H1 (cell line): Measurements from ENCODE around the gene WWC2. TPM values are rescaled to one million over a fixed set of nuclear protein-coding genes. Genes with fewer than 3 reads are reported as not detected.
A peak's percentile ranks its signal among the peaks of the same experiment; 100 is the strongest.

Experiments
- CTCF ChIA-PET: fragments of 300-600 bp; sonication (Branson Sonifier 250); formaldehyde crosslinking; loops from one replicate; lab custom pipeline; 2021; ENCODE audit not compliant: partially characterized antibody; lab: Charles Lee
- POLR2A ChIA-PET: fragments of 300-600 bp; sonication (Branson Sonifier 250); formaldehyde crosslinking; loops from one replicate; lab custom pipeline; 2021; ENCODE audit warnings: inconsistent platforms; ENCODE audit not compliant: partially characterized antibody; lab: Charles Lee
- DNase-seq, 2 experiments: peaks; one replicate each; pipeline versions ENCODE4 v3.0.0 to v3.0.0-alpha.2; 2010 to 2022; ENCODE audit warnings: low spot score in 2 of 2, low read depth in 1 of 2, mixed read lengths in 1 of 2
- FAIRE-seq: peaks from 2 replicates; lab custom pipeline; 2011; peaks lifted over from hg19 to GRCh38; lab: Jason Lieb, UNC
- H2AFZ ChIP-seq: 2 replicates; pipeline ENCODE4 v1.8.1; 2012; ENCODE audit warnings: low read length, inconsistent platforms
- H2AK5ac ChIP-seq: 2 replicates; pipeline ENCODE4 v1.6.1; 2013; ENCODE audit warnings: low read depth, low read length
- H2BK120ac ChIP-seq: replicated peaks from 2 replicates; pipeline ENCODE3; 2013; ENCODE audit warnings: low read depth, low read length, inconsistent platforms
- H2BK12ac ChIP-seq: 2 replicates; pipeline ENCODE4 v1.6.1; 2013; ENCODE audit warnings: low read depth, low read length
- H2BK15ac ChIP-seq: 2 replicates; pipeline ENCODE4 v1.6.1; 2013; ENCODE audit warnings: low read length
- H2BK20ac ChIP-seq: 2 replicates; pipeline ENCODE4 v1.6.1; 2013; ENCODE audit warnings: low read length
- H2BK5ac ChIP-seq: 2 replicates; pipeline ENCODE4 v1.6.1; 2013; ENCODE audit warnings: low read depth, low read length
- H3K14ac ChIP-seq: 2 replicates; pipeline ENCODE4 v1.6.1; 2013; ENCODE audit warnings: inconsistent platforms; ENCODE audit not compliant: insufficient read length
- H3K18ac ChIP-seq: 2 replicates; pipeline ENCODE4 v1.6.1; 2013; ENCODE audit warnings: low read length; ENCODE audit errors: extremely low read depth
- H3K23ac ChIP-seq: 2 replicates; pipeline ENCODE4 v1.6.1; 2013; ENCODE audit warnings: inconsistent platforms; ENCODE audit not compliant: insufficient read length
- H3K23me2 ChIP-seq: 2 replicates; pipeline ENCODE4 v1.6.1; 2013; ENCODE audit warnings: low read depth, low read length
- H3K27ac ChIP-seq: 2 replicates; pipeline ENCODE4 v1.6.1; 2011; ENCODE audit warnings: low read depth, low read length, inconsistent platforms
- H3K27me3 ChIP-seq, 4 experiments: replicated peaks in 1 of 4; 1 replicate in 1 of 4; 2 replicates in 3 of 4; pipeline versions ENCODE4 v1.6.1 to v1.8.1; 2011 to 2013; ENCODE audit warnings: low read length in 3 of 4, mild to moderate bottlenecking in 3 of 4, inconsistent platforms in 2 of 4, mixed read lengths in 2 of 4, moderate library complexity in 1 of 4; ENCODE audit not compliant: control insufficient read depth in 3 of 4, insufficient read depth in 3 of 4; ENCODE audit errors: extremely low read depth in 1 of 4
- H3K36me3 ChIP-seq, 4 experiments: 2 replicates each; pipeline versions ENCODE4 v1.6.1 to v1.8.1; 2011 to 2013; ENCODE audit warnings: mild to moderate bottlenecking in 4 of 4, low read length in 3 of 4, moderate library complexity in 2 of 4, control low read depth in 1 of 4, inconsistent platforms in 1 of 4; ENCODE audit not compliant: insufficient read depth in 4 of 4, control insufficient read depth in 2 of 4
- H3K4ac ChIP-seq: replicated peaks from 2 replicates; pipeline ENCODE3; 2013; ENCODE audit warnings: low read length, low read depth, mixed read lengths, inconsistent platforms; ENCODE audit not compliant: insufficient read length
- H3K4me1 ChIP-seq, 4 experiments: replicated peaks in 1 of 4; 1 replicate in 1 of 4; 2 replicates in 3 of 4; pipeline versions ENCODE4 v1.6.1 to v1.8.1; 2011 to 2013; ENCODE audit warnings: low read length in 3 of 4, inconsistent platforms in 2 of 4, mixed read lengths in 1 of 4; ENCODE audit not compliant: insufficient read depth in 4 of 4, control insufficient read depth in 3 of 4
- H3K4me2 ChIP-seq, 2 experiments: 2 replicates each; pipeline versions ENCODE4 v1.6.1 to v1.8.1; 2011 to 2013; ENCODE audit warnings: low read depth in 2 of 2, low read length in 2 of 2, control low read depth in 1 of 2, inconsistent platforms in 1 of 2, mild to moderate bottlenecking in 1 of 2; ENCODE audit not compliant: insufficient read depth in 1 of 2
- H3K4me3 ChIP-seq, 4 experiments: fragments of 200-600, 300-600 bp in 1 of 4; sonication (generic), shearing (Covaris generic), sonication (Bioruptor Twin) in 1 of 4; 2 replicates each; pipeline versions ENCODE4 v1.5.1 to v1.8.1; 2011 to 2016; ENCODE audit warnings: low read length in 4 of 4, low read depth in 3 of 4, control low read depth in 2 of 4, inconsistent platforms in 2 of 4, mild to moderate bottlenecking in 2 of 4, mixed read lengths in 1 of 4, moderate library complexity in 1 of 4; ENCODE audit not compliant: insufficient read depth in 2 of 4; ENCODE audit errors: extremely low read depth in 1 of 4
- H3K56ac ChIP-seq: replicated peaks from 2 replicates; pipeline ENCODE3; 2013; ENCODE audit warnings: low read depth, mild to moderate bottlenecking, mixed read lengths, low read length, inconsistent platforms; ENCODE audit not compliant: insufficient read length
- H3K79me1 ChIP-seq: 2 replicates; pipeline ENCODE4 v1.6.1; 2013; ENCODE audit warnings: low read depth, low read length, control low read depth
- H3K79me2 ChIP-seq, 2 experiments: 2 replicates each; pipeline versions ENCODE4 v1.6.1 to v1.8.1; 2012 to 2013; ENCODE audit warnings: low read length in 2 of 2, mild to moderate bottlenecking in 2 of 2, inconsistent platforms in 1 of 2; ENCODE audit not compliant: insufficient read depth in 2 of 2, control insufficient read depth in 1 of 2
- H3K9ac ChIP-seq, 4 experiments: replicated peaks in 1 of 4; 1 replicate in 1 of 4; 2 replicates in 3 of 4; pipeline versions ENCODE4 v1.6.1 to v1.8.1; 2011 to 2013; ENCODE audit warnings: low read depth in 3 of 4, low read length in 3 of 4, control low read depth in 2 of 4, mild to moderate bottlenecking in 2 of 4, moderate library complexity in 2 of 4, inconsistent platforms in 1 of 4; ENCODE audit errors: extremely low read depth in 1 of 4
- H3K9me3 ChIP-seq, 2 experiments: 2 replicates each; pipeline versions ENCODE4 v1.6.1 to v1.8.1; 2012 to 2013; ENCODE audit warnings: mild to moderate bottlenecking in 2 of 2, moderate library complexity in 2 of 2, control low read depth in 1 of 2, inconsistent platforms in 1 of 2, low read depth in 1 of 2, low read length in 1 of 2, mixed read lengths in 1 of 2; ENCODE audit not compliant: insufficient read depth in 2 of 2
- H4K20me1 ChIP-seq, 2 experiments: replicated peaks in 1 of 2; 2 replicates each; pipeline versions ENCODE3 to v1.8.1; 2011 to 2013; ENCODE audit warnings: inconsistent platforms in 2 of 2, low read length in 2 of 2, mild to moderate bottlenecking in 1 of 2; ENCODE audit not compliant: insufficient read depth in 2 of 2, control insufficient read depth in 1 of 2
- H4K5ac ChIP-seq: 2 replicates; pipeline ENCODE4 v1.6.1; 2013; ENCODE audit warnings: low read length, low read depth, mixed read lengths, inconsistent platforms; ENCODE audit not compliant: insufficient read length
- H4K8ac ChIP-seq: 2 replicates; pipeline ENCODE4 v1.8.0; 2013; ENCODE audit warnings: mild to moderate bottlenecking, moderate library complexity, low read length, inconsistent platforms; ENCODE audit not compliant: insufficient read depth; ENCODE audit errors: extremely low read depth
- H4K91ac ChIP-seq: replicated peaks from 2 replicates; pipeline ENCODE3; 2013; ENCODE audit warnings: low read length, mixed read lengths, inconsistent platforms; ENCODE audit not compliant: insufficient read length
- CBX5 ChIP-seq: fragments of 300-800, 300-1000 bp; sonication (generic); IDR thresholded peaks from 2 replicates; pipeline ENCODE4 v1.7.1; 2016; ENCODE audit warnings: antibody characterized with exemption, low read length, low read depth
- GABPA ChIP-seq: IDR thresholded peaks from 2 replicates; pipeline ENCODE4 v1.6.1; 2011; ENCODE audit warnings: mild to moderate bottlenecking, low read length, moderate library complexity, borderline replicate concordance; ENCODE audit not compliant: insufficient read depth
- NRF1 ChIP-seq: IDR thresholded peaks from 2 replicates; pipeline ENCODE4 v1.6.1; 2011; ENCODE audit warnings: mild to moderate bottlenecking, low read depth, low read length, improper control_type of control experiment
- TCF12 ChIP-seq: IDR thresholded peaks from 2 replicates; pipeline ENCODE4 v1.6.1; 2011; ENCODE audit warnings: low read depth, mild to moderate bottlenecking, low read length
- WGBS, 2 experiments: shearing (Covaris generic) in 1 of 2; methylation state at CpG; one replicate each; pipeline versions ENCODE4 v1.1.6 to v1.1.7; 2013 to 2015; ENCODE audit warnings: low lambda C conversion rate in 2 of 2, mixed read lengths in 2 of 2, inconsistent platforms in 1 of 2, low coverage in 1 of 2, missing lambda C conversion rate in 1 of 2; ENCODE audit not compliant: insufficient replicate concordance in 2 of 2, insufficient coverage in 1 of 2, insufficient read length in 1 of 2; ENCODE audit errors: extremely low coverage in 1 of 2, missing lambda C conversion rate in 1 of 2; 5-methylcytosine and 5-hydroxymethylcytosine counted together
- polyA plus RNA-seq, 7 experiments: library from polyadenylated mRNA; depleted of rRNA in 3 of 7; stranded (reverse) in 5 of 7; unstranded in 2 of 7; fragments of >200 nt in 5 of 7; fragments of 200-250 nt in 2 of 7; gene quantifications; 1 replicate in 5 of 7; 2 replicates in 1 of 7; 4 replicates in 1 of 7; pipeline versions ENCODE4 v1.2.1 to v1.2.3, GENCODE V29; 2011 to 2013; ENCODE audit warnings: missing spikeins in 2 of 7, mixed read lengths in 2 of 7
- total RNA-seq: library from RNA; stranded (reverse); fragmentation: NEBNext Ultra II Directional; extraction: Animal tissue kit (Norgen Biotek cat#: 25700); gene quantifications from 2 replicates; pipeline ENCODE4 v1.2.1, GENCODE V29; 2021

WWC2 gene
- total and polyA plus RNA-seq, 2 of the 8 experiments (the other 6 are each of a cell fraction or from before 2014, with no cell fraction given), result 17.6 to 135 TPM

DNA sequence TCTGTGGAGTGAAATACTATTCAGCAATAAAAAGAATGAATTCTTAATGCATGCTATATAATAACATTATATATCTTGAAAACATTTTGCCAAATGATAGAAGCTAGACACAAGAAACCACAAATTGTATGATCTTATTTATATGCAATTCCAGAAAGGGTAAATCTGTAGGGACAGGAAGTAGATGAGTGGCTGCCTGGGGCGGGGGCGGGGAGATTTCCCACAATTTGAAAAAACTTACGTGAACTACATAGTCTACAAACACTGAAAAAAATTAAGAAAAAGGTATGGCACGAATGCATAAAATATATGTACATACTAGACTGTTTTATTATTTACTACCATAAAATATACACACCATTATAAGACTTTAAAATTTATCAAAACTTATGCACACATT lies 81.6 kb downstream of the WWC2 start:
- no peak for DNase-seq
- Histone ChIP-seq H3K14ac (no peak overlapping the region), H2BK120ac (no peak overlapping the region), H3K27ac (no peak overlapping the region), H3K9ac (no peak overlapping the region), H3K27me3 (no peaks in the 10 kb centered on the region), H3K79me2 (peaks cover 4 to 83% of the 10 kb centered on the region in 2 experiments; a peak in 3 of 4 replicates), H4K5ac (no peak overlapping the region), H2BK5ac (no peak overlapping the region), H3K79me1 (0 out of 2 replicates have a peak, but pooled peaks cover 2% of the 10 kb centered on the region), H3K23ac (no peak overlapping the region), H2AK5ac (no peak overlapping the region), H3K36me3 (no peaks in the 10 kb centered on the region), H3K18ac (no peak overlapping the region), H4K8ac (no peak overlapping the region), H3K4me3 (peak overlapping the region in 1 of 4 experiments; percentile 25; a peak in 1 of 8 replicates), H3K9me3 (peaks cover 0 to 5% of the 10 kb centered on the region in 2 experiments; a peak in 1 of 4 replicates), H2BK20ac (no peak overlapping the region), H2AFZ (no peak overlapping the region), H3K56ac (no peak overlapping the region), H2BK12ac (no peak overlapping the region), H4K20me1 (peaks cover 0 to 2% of the 10 kb centered on the region in 2 experiments), H2BK15ac (no peak overlapping the region), H3K4me1 (peaks cover 3 to 40% (median 18%) of the 10 kb centered on the region in 4 experiments), H4K91ac (no peak overlapping the region), H3K4ac (no peak overlapping the region), H3K4me2 (peak overlapping the region; percentile 29 to 45; a peak in 1 of 4 replicates), H3K23me2 (no peaks in the 10 kb centered on the region)
- FAIRE-seq, result no peak
- ChIA-PET CTCF (interaction anchor here (0.6 to 2.0 kb wide), 6 partner anchors 26 to 107 kb away, joined by 3 to 5 read pairs (median 4); no protein-coding TSS in a partner anchor), POLR2A (interaction anchor here (0.9 to 6.4 kb wide), 5 partner anchors 10 to 82 kb away, joined by 3 to 38 read pairs (median 3); partner anchors contain the start of gene WWC2)
- no peak for TF ChIP-seq TCF12
- no peak for TF ChIP-seq CBX5
- no peak for TF ChIP-seq NRF1
- no peak for TF ChIP-seq GABPA
- WGBS, 2 experiments, result 60% methylated on average over 4 of the region's 4 CpGs; no CpG with 5 or more reads in 1 of the 2 experiments
